H1 (cell line): ENCODE results near the gene NUBPL. TPM values are rescaled to one million over a fixed set of nuclear protein-coding genes. Genes with fewer than 3 reads are reported as not detected.

ENCODE experiments used
- CTCF ChIA-PET: fragments of 300-600 bp; sonication (Branson Sonifier 250); formaldehyde crosslinking; loops from one replicate; lab custom pipeline; 2021; ENCODE audit not compliant: partially characterized antibody; lab: Charles Lee
- POLR2A ChIA-PET: fragments of 300-600 bp; sonication (Branson Sonifier 250); formaldehyde crosslinking; loops from one replicate; lab custom pipeline; 2021; ENCODE audit warnings: inconsistent platforms; ENCODE audit not compliant: partially characterized antibody; lab: Charles Lee
- DNase-seq, 2 experiments: peaks; one replicate each; pipeline versions ENCODE4 v3.0.0 to v3.0.0-alpha.2; 2010 to 2022; ENCODE audit warnings: low spot score in 2 of 2, low read depth in 1 of 2, mixed read lengths in 1 of 2
- FAIRE-seq: peaks from 2 replicates; lab custom pipeline; 2011; peaks lifted over from hg19 to GRCh38; lab: Jason Lieb, UNC
- H2AFZ ChIP-seq: 2 replicates; pipeline ENCODE4 v1.8.1; 2012; ENCODE audit warnings: low read length, inconsistent platforms
- H2AK5ac ChIP-seq: 2 replicates; pipeline ENCODE4 v1.6.1; 2013; ENCODE audit warnings: low read depth, low read length
- H2BK120ac ChIP-seq: replicated peaks from 2 replicates; pipeline ENCODE3; 2013; ENCODE audit warnings: low read depth, low read length, inconsistent platforms
- H2BK12ac ChIP-seq: 2 replicates; pipeline ENCODE4 v1.6.1; 2013; ENCODE audit warnings: low read depth, low read length
- H2BK15ac ChIP-seq: 2 replicates; pipeline ENCODE4 v1.6.1; 2013; ENCODE audit warnings: low read length
- H2BK20ac ChIP-seq: 2 replicates; pipeline ENCODE4 v1.6.1; 2013; ENCODE audit warnings: low read length
- H2BK5ac ChIP-seq: 2 replicates; pipeline ENCODE4 v1.6.1; 2013; ENCODE audit warnings: low read depth, low read length
- H3K14ac ChIP-seq: 2 replicates; pipeline ENCODE4 v1.6.1; 2013; ENCODE audit warnings: inconsistent platforms; ENCODE audit not compliant: insufficient read length
- H3K18ac ChIP-seq: 2 replicates; pipeline ENCODE4 v1.6.1; 2013; ENCODE audit warnings: low read length; ENCODE audit errors: extremely low read depth
- H3K23ac ChIP-seq: 2 replicates; pipeline ENCODE4 v1.6.1; 2013; ENCODE audit warnings: inconsistent platforms; ENCODE audit not compliant: insufficient read length
- H3K23me2 ChIP-seq: 2 replicates; pipeline ENCODE4 v1.6.1; 2013; ENCODE audit warnings: low read depth, low read length
- H3K27ac ChIP-seq: 2 replicates; pipeline ENCODE4 v1.6.1; 2011; ENCODE audit warnings: low read depth, low read length, inconsistent platforms
- H3K27me3 ChIP-seq, 4 experiments: replicated peaks in 1 of 4; 1 replicate in 1 of 4; 2 replicates in 3 of 4; pipeline versions ENCODE4 v1.6.1 to v1.8.1; 2011 to 2013; ENCODE audit warnings: low read length in 3 of 4, mild to moderate bottlenecking in 3 of 4, inconsistent platforms in 2 of 4, mixed read lengths in 2 of 4, moderate library complexity in 1 of 4; ENCODE audit not compliant: control insufficient read depth in 3 of 4, insufficient read depth in 3 of 4; ENCODE audit errors: extremely low read depth in 1 of 4
- H3K36me3 ChIP-seq, 4 experiments: 2 replicates each; pipeline versions ENCODE4 v1.6.1 to v1.8.1; 2011 to 2013; ENCODE audit warnings: mild to moderate bottlenecking in 4 of 4, low read length in 3 of 4, moderate library complexity in 2 of 4, control low read depth in 1 of 4, inconsistent platforms in 1 of 4; ENCODE audit not compliant: insufficient read depth in 4 of 4, control insufficient read depth in 2 of 4
- H3K4ac ChIP-seq: replicated peaks from 2 replicates; pipeline ENCODE3; 2013; ENCODE audit warnings: low read length, low read depth, mixed read lengths, inconsistent platforms; ENCODE audit not compliant: insufficient read length
- H3K4me1 ChIP-seq, 4 experiments: replicated peaks in 1 of 4; 1 replicate in 1 of 4; 2 replicates in 3 of 4; pipeline versions ENCODE4 v1.6.1 to v1.8.1; 2011 to 2013; ENCODE audit warnings: low read length in 3 of 4, inconsistent platforms in 2 of 4, mixed read lengths in 1 of 4; ENCODE audit not compliant: insufficient read depth in 4 of 4, control insufficient read depth in 3 of 4
- H3K4me2 ChIP-seq, 2 experiments: 2 replicates each; pipeline versions ENCODE4 v1.6.1 to v1.8.1; 2011 to 2013; ENCODE audit warnings: low read depth in 2 of 2, low read length in 2 of 2, control low read depth in 1 of 2, inconsistent platforms in 1 of 2, mild to moderate bottlenecking in 1 of 2; ENCODE audit not compliant: insufficient read depth in 1 of 2
- H3K4me3 ChIP-seq, 4 experiments: fragments of 200-600, 300-600 bp in 1 of 4; sonication (generic), shearing (Covaris generic), sonication (Bioruptor Twin) in 1 of 4; 2 replicates each; pipeline versions ENCODE4 v1.5.1 to v1.8.1; 2011 to 2016; ENCODE audit warnings: low read length in 4 of 4, low read depth in 3 of 4, control low read depth in 2 of 4, inconsistent platforms in 2 of 4, mild to moderate bottlenecking in 2 of 4, mixed read lengths in 1 of 4, moderate library complexity in 1 of 4; ENCODE audit not compliant: insufficient read depth in 2 of 4; ENCODE audit errors: extremely low read depth in 1 of 4
- H3K56ac ChIP-seq: replicated peaks from 2 replicates; pipeline ENCODE3; 2013; ENCODE audit warnings: low read depth, mild to moderate bottlenecking, mixed read lengths, low read length, inconsistent platforms; ENCODE audit not compliant: insufficient read length
- H3K79me1 ChIP-seq: 2 replicates; pipeline ENCODE4 v1.6.1; 2013; ENCODE audit warnings: low read depth, low read length, control low read depth
- H3K79me2 ChIP-seq, 2 experiments: 2 replicates each; pipeline versions ENCODE4 v1.6.1 to v1.8.1; 2012 to 2013; ENCODE audit warnings: low read length in 2 of 2, mild to moderate bottlenecking in 2 of 2, inconsistent platforms in 1 of 2; ENCODE audit not compliant: insufficient read depth in 2 of 2, control insufficient read depth in 1 of 2
- H3K9ac ChIP-seq, 4 experiments: replicated peaks in 1 of 4; 1 replicate in 1 of 4; 2 replicates in 3 of 4; pipeline versions ENCODE4 v1.6.1 to v1.8.1; 2011 to 2013; ENCODE audit warnings: low read depth in 3 of 4, low read length in 3 of 4, control low read depth in 2 of 4, mild to moderate bottlenecking in 2 of 4, moderate library complexity in 2 of 4, inconsistent platforms in 1 of 4; ENCODE audit errors: extremely low read depth in 1 of 4
- H3K9me3 ChIP-seq, 2 experiments: 2 replicates each; pipeline versions ENCODE4 v1.6.1 to v1.8.1; 2012 to 2013; ENCODE audit warnings: mild to moderate bottlenecking in 2 of 2, moderate library complexity in 2 of 2, control low read depth in 1 of 2, inconsistent platforms in 1 of 2, low read depth in 1 of 2, low read length in 1 of 2, mixed read lengths in 1 of 2; ENCODE audit not compliant: insufficient read depth in 2 of 2
- H4K20me1 ChIP-seq, 2 experiments: replicated peaks in 1 of 2; 2 replicates each; pipeline versions ENCODE3 to v1.8.1; 2011 to 2013; ENCODE audit warnings: inconsistent platforms in 2 of 2, low read length in 2 of 2, mild to moderate bottlenecking in 1 of 2; ENCODE audit not compliant: insufficient read depth in 2 of 2, control insufficient read depth in 1 of 2
- H4K5ac ChIP-seq: 2 replicates; pipeline ENCODE4 v1.6.1; 2013; ENCODE audit warnings: low read length, low read depth, mixed read lengths, inconsistent platforms; ENCODE audit not compliant: insufficient read length
- H4K8ac ChIP-seq: 2 replicates; pipeline ENCODE4 v1.8.0; 2013; ENCODE audit warnings: mild to moderate bottlenecking, moderate library complexity, low read length, inconsistent platforms; ENCODE audit not compliant: insufficient read depth; ENCODE audit errors: extremely low read depth
- H4K91ac ChIP-seq: replicated peaks from 2 replicates; pipeline ENCODE3; 2013; ENCODE audit warnings: low read length, mixed read lengths, inconsistent platforms; ENCODE audit not compliant: insufficient read length
- BACH1 ChIP-seq: IDR thresholded peaks from 2 replicates; pipeline ENCODE4 v1.6.1; 2012; ENCODE audit warnings: low read length, improper control_type of control experiment
- BRCA1 ChIP-seq: IDR thresholded peaks from 2 replicates; pipeline ENCODE4 v1.6.1; 2012; ENCODE audit warnings: low read depth, low read length, improper control_type of control experiment
- NRF1 ChIP-seq: IDR thresholded peaks from 2 replicates; pipeline ENCODE4 v1.6.1; 2011; ENCODE audit warnings: mild to moderate bottlenecking, low read depth, low read length, improper control_type of control experiment
- POU5F1 ChIP-seq: IDR thresholded peaks from 2 replicates; pipeline ENCODE4 v1.6.1; 2011; ENCODE audit warnings: low read depth, mild to moderate bottlenecking, low read length, moderate library complexity
- RBBP5 ChIP-seq: IDR thresholded peaks from 2 replicates; pipeline ENCODE4 v1.7.1; 2012; ENCODE audit warnings: low read depth, mild to moderate bottlenecking, inconsistent platforms, low read length, moderate library complexity, borderline replicate concordance
- SIRT6 ChIP-seq: IDR thresholded peaks from one replicate; pipeline ENCODE4 v1.7.1; 2012; ENCODE audit warnings: low read length, inconsistent platforms
- SRF ChIP-seq: IDR thresholded peaks from 2 replicates; pipeline ENCODE4 v1.6.1; 2011; ENCODE audit warnings: mild to moderate bottlenecking, low read depth, low read length, moderate library complexity
- TAF7 ChIP-seq: optimal IDR thresholded peaks from 2 replicates; pipeline ENCODE3; 2011; ENCODE audit warnings: low read depth, mild to moderate bottlenecking, inconsistent platforms, low read length, moderate library complexity, borderline replicate concordance
- TEAD4 ChIP-seq: IDR thresholded peaks from 2 replicates; pipeline ENCODE4 v1.6.1; 2012; ENCODE audit warnings: low read depth, low read length, inconsistent platforms, mixed read lengths
- WGBS, 2 experiments: shearing (Covaris generic) in 1 of 2; methylation state at CpG; one replicate each; pipeline versions ENCODE4 v1.1.6 to v1.1.7; 2013 to 2015; ENCODE audit warnings: low lambda C conversion rate in 2 of 2, mixed read lengths in 2 of 2, inconsistent platforms in 1 of 2, low coverage in 1 of 2, missing lambda C conversion rate in 1 of 2; ENCODE audit not compliant: insufficient replicate concordance in 2 of 2, insufficient coverage in 1 of 2, insufficient read length in 1 of 2; ENCODE audit errors: extremely low coverage in 1 of 2, missing lambda C conversion rate in 1 of 2; 5-methylcytosine and 5-hydroxymethylcytosine counted together
- polyA plus RNA-seq, 7 experiments: library from polyadenylated mRNA; depleted of rRNA in 3 of 7; stranded (reverse) in 5 of 7; unstranded in 2 of 7; fragments of >200 nt in 5 of 7; fragments of 200-250 nt in 2 of 7; gene quantifications; 1 replicate in 5 of 7; 2 replicates in 1 of 7; 4 replicates in 1 of 7; pipeline versions ENCODE4 v1.2.1 to v1.2.3, GENCODE V29; 2011 to 2013; ENCODE audit warnings: missing spikeins in 2 of 7, mixed read lengths in 2 of 7
- total RNA-seq: library from RNA; stranded (reverse); fragmentation: NEBNext Ultra II Directional; extraction: Animal tissue kit (Norgen Biotek cat#: 25700); gene quantifications from 2 replicates; pipeline ENCODE4 v1.2.1, GENCODE V29; 2021
- TF ChIP-seq, protein P1 (sequence below): IDR thresholded peaks from 2 replicates; pipeline ENCODE4 v1.6.1; 2012; ENCODE audit warnings: low read length, inconsistent platforms

Gene NUBPL
- total and polyA plus RNA-seq, 2 of the 8 experiments (the other 6 are each of a cell fraction or from before 2014, with no cell fraction given), result 1.6 to 6.8 TPM

DNA sequence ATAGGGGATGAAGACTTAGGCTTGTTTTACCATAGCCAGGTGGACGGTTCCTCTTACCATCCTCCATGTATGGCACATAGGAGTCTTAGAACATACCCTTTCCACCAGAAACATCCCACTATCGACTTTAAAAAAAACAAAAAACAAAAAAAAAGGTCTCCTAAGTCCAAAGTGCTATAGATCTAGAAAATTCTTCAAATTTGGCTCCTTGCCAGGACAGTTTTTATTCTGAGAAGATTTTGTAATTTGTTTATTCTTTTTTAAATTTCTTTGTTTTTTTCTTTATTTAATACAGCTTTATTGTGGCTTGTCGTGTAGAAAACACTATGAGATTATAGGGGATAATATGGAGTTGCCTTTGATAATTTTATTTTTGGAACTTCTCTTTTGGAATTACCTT is 197.7 kb downstream of the NUBPL start:
- no peak for DNase-seq
- no peak overlapping the region for H3K4ac ChIP-seq
- H2BK20ac ChIP-seq, result no peak overlapping the region
- no peaks in the 10 kb centered on the region for H3K23me2 ChIP-seq
- CTCF ChIA-PET, result no interaction called here
- no peaks in the 10 kb centered on the region for H3K36me3 ChIP-seq
- H4K91ac ChIP-seq, result no peak overlapping the region
- H3K56ac ChIP-seq, result no peak overlapping the region
- no peak overlapping the region for H3K23ac ChIP-seq
- H2BK120ac ChIP-seq, result no peak overlapping the region
- H2AK5ac ChIP-seq, result no peak overlapping the region
- H2AFZ ChIP-seq, result no peak overlapping the region
- H3K4me2 ChIP-seq, result no peak overlapping the region
- peaks cover 5 to 6% of the 10 kb centered on the region in 2 experiments; a peak in 2 of 4 replicates for H3K9me3 ChIP-seq
- TF ChIP-seq BRCA1 (no peak), POU5F1 (no peak), SIRT6 (no peak), TAF7 (no peak), NRF1 (no peak), RBBP5 (no peak), BACH1 (no peak), SRF (no peak), TEAD4 (no peak)
- TF ChIP-seq, protein P1, sequence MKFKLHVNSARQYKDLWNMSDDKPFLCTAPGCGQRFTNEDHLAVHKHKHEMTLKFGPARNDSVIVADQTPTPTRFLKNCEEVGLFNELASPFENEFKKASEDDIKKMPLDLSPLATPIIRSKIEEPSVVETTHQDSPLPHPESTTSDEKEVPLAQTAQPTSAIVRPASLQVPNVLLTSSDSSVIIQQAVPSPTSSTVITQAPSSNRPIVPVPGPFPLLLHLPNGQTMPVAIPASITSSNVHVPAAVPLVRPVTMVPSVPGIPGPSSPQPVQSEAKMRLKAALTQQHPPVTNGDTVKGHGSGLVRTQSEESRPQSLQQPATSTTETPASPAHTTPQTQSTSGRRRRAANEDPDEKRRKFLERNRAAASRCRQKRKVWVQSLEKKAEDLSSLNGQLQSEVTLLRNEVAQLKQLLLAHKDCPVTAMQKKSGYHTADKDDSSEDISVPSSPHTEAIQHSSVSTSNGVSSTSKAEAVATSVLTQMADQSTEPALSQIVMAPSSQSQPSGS, result no peak
- no peak overlapping the region for H2BK12ac ChIP-seq
- no peaks in the 10 kb centered on the region for H3K27me3 ChIP-seq
- H2BK5ac ChIP-seq, result no peak overlapping the region
- no peak overlapping the region for H3K4me3 ChIP-seq
- H3K14ac ChIP-seq, result no peak overlapping the region
- no peak overlapping the region for H2BK15ac ChIP-seq
- H3K79me2 ChIP-seq, result no peaks in the 10 kb centered on the region
- POLR2A ChIA-PET, result no interaction called here
- H3K9ac ChIP-seq, result no peak overlapping the region
- no peak overlapping the region for H4K8ac ChIP-seq
- no peak for FAIRE-seq
- no peak overlapping the region for H3K18ac ChIP-seq
- H3K27ac ChIP-seq, result no peak overlapping the region
- no peak overlapping the region for H4K5ac ChIP-seq
- no peaks in the 10 kb centered on the region for H3K4me1 ChIP-seq
- no peaks in the 10 kb centered on the region for H4K20me1 ChIP-seq
- whole genome bisulfite sequencing, 2 experiments, result 57% methylated on average over 3 of the region's 3 CpGs; no CpG with 5 or more reads in 1 of the 2 experiments
- no peaks in the 10 kb centered on the region for H3K79me1 ChIP-seq
